GM21529 (cell line): Measurements from ENCODE around the gene NOD2.

Experiments
- ATAC-seq: cut with Tn5 transposase; IDR thresholded peaks from one replicate; pipeline ENCODE4 v1.9.1; 2021; ENCODE audit not compliant: unreplicated experiment

NOD2 gene

GRCh38 chr16:50778284-50779163, 85.1 kb downstream of the NOD2 start:
- no peak for ATAC-seq

GRCh38 chr16:50781043-50781442, 87.6 kb downstream of the NOD2 start:
- ATAC-seq, result no peak

GRCh38 chr16:50781518-50781917, 88.1 kb downstream of the NOD2 start:
- no peak for ATAC-seq
